Tibial artery (tissue), 4 donors: ENCODE results near the gene SWT1.
A peak's percentile ranks its signal among the peaks of the same experiment; 100 is the strongest.

ENCODE experiments used
- DNase-seq, 2 donors: peaks; one replicate each; pipeline ENCODE4 v3.0.0-alpha.2; 2019
- H3K27ac ChIP-seq, 2 donors: fragments of 200-600 bp; sonication (generic) in 1 of 2; 1 replicate in 1 of 2; 2 replicates in 1 of 2; pipeline ENCODE4 v1.5.1; 2018 to 2019; ENCODE audit warnings: mild to moderate bottlenecking in 1 of 2
- H3K27me3 ChIP-seq, 2 donors: fragments of 200-600 bp; sonication (generic) in 1 of 2; one replicate each; pipeline versions ENCODE4 v1.5.1 to v1.6.0; 2016 to 2019
- H3K36me3 ChIP-seq, 3 donors: fragments of 200-600 bp; sonication (generic) in 2 of 3; one replicate each; pipeline ENCODE4 v1.5.1; 2016 to 2019; ENCODE audit warnings: mild to moderate bottlenecking in 2 of 3
- H3K4me1 ChIP-seq, 4 donors: fragments of 200-600 bp; sonication (generic) in 2 of 4; 1 replicate in 3 of 4; 2 replicates in 1 of 4; pipeline ENCODE4 v1.5.1; 2016 to 2019
- H3K4me3 ChIP-seq, 2 donors: fragments of 200-600 bp; sonication (generic) in 1 of 2; 1 replicate in 1 of 2; 2 replicates in 1 of 2; pipeline ENCODE4 v1.5.1; 2018 to 2019; ENCODE audit warnings: mild to moderate bottlenecking in 2 of 2
- H3K9me3 ChIP-seq, 3 donors: fragments of 200-600 bp; sonication (generic) in 1 of 3; one replicate each; pipeline ENCODE4 v1.5.1; 2016 to 2019
- CTCF ChIP-seq, 2 experiments: fragments of 200-600 bp in 1 of 2; fragments of 450-650 bp in 1 of 2; IDR thresholded peaks; one replicate each; pipeline ENCODE4 v1.5.1; 2017 to 2019; ENCODE audit warnings: antibody characterized with exemption in 2 of 2, mild to moderate bottlenecking in 1 of 2, moderate library complexity in 1 of 2
- intact Hi-C: fragments of 100-400 bp; cut with DNase I; formaldehyde crosslinking; loops from one replicate; pipeline ENCODE4 v1.15.0; 2023; ENCODE audit warnings: low total_unique reads

Gene SWT1, protein sequence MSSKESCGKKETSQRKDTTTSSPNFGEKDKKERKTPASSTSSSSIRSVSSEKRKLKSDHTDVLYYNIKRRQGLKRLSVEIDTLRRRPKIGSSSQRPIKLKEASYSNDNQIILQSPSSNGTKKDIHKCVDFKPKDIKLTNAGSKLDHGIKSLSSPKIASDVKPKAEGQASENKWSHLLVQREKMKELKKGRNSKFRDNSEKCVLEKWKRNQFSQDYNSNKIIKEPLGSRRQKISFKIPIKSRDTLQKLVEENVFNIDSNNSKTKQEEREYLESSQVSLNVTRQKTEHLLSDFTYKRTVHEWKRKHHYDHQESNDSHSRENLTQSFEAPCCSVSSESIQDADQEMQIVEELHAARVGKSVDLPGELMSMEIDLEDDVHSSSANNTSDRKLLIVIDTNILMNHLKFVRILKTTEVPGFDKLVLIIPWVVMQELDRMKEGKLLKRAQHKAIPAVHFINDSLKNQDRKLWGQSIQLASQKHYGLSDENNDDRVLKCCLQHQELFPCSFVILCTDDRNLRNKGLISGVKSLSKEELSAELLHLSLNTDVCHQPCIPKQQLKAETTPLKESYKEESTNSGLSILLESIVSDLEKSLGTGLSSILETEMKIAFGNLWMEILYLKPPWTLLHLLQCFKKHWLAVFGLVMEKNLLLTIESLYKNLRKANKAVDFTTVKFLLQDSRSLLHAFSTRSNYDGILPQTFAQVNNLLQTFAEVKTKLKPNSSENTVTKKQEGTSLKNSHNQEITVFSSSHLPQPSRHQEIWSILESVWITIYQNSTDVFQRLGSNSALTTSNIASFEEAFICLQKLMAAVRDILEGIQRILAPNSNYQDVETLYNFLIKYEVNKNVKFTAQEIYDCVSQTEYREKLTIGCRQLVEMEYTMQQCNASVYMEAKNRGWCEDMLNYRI

DNA sequence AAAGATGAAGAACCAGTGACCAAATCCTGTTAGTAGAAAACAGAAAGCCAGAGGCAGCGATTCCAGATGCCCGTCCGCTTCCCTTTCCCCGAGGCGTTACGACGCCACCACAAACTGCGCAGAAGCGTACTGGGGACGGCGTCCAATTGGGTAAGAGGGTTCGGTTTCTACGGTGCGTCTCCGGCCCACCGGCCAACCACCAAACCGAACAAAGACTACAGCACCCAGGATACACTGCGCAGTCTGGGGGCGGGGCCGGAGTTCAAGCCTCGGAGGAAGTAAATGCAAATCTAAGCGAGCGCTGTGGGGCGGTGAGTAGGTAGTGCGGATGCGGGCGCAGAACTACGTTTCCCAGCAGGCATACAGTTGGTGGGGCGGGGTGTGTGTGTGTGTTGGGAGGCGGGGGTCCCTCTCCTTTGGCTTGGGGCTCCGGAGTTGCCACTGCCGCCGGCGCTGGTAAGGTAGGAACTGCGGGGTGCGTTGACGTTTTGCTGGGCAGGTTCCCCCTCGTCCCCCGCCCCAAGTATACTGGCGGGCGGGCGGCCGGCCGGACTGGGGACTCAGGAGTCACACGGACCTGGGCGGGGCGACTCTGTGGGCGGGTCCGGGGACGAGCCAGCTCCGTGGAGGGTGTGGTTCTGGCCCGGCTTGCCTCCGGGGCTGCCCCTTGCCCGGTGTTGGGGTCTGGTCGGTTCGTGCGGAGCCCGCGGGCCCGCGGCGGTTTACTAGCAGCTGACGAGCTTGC is at the start of gene SWT1, which contains the start of gene TRMT1L:
SWT1 (plus strand) TSS at position 314 of the 745 bp plus-strand sequence. CDS start 3,675 bp downstream, outside the sequence.
TRMT1L (minus strand) TSS at position 100 of the 745 bp plus-strand sequence. CDS start 241 bp downstream, outside the sequence.
- Histone ChIP-seq H3K27me3 (peaks cover 0 to 2% of the 10 kb centered on the region in 2 donors), H3K36me3 (peaks cover 8 to 11% (median 10%) of the 10 kb centered on the region in 3 donors), H3K27ac (peak within 1 kb of the TSS; percentile 99 to 100), H3K4me3 (peak within 1 kb of the TSS; percentile 83 to 87), H3K9me3 (no peaks in the 10 kb centered on the region), H3K4me1 (peaks cover 0 to 47% (median 8%) of the 10 kb centered on the region in 4 donors)
- DNase-seq, result peak; percentile 100
- peak in 1 of 2 experiments; percentile 4 for TF ChIP-seq CTCF (IDR thresholded peaks at IDR 0.05)
- intact Hi-C loops, result loop anchor here (2.0 to 10.0 kb wide), 3 partner anchors 112 to 402 kb away; partner anchors contain the start of genes EDEM3, IVNS1ABP and RNF2

DNA sequence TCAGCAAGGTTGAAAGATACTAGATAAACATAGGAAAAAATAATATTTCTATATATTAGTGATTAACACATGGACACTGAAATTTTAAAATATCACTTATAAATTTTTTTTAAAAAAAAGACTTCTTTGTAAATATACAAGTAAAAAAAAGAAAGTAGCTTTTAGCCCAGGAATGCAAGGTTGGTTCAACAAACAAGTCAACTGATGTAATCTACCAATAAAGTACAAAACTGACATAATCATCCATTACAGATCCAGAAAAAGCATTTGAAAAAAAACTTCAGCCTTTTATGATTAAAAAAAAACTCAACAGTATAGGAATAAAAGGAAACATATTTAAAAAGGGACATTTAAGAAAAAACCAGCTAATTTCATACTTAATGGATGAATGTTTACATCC is 48.6 kb upstream of the SWT1 start:
- H3K9me3 ChIP-seq, result peaks cover 0 to 33% (median 18%) of the 10 kb centered on the region in 3 donors
- H3K4me1 ChIP-seq, result no peaks in the 10 kb centered on the region
- no peak for TF ChIP-seq CTCF (IDR thresholded peaks at IDR 0.05)
- intact Hi-C loops, result no loop called here
- H3K27ac ChIP-seq, result no peak overlapping the region
- no peaks in the 10 kb centered on the region for H3K27me3 ChIP-seq
- no peak overlapping the region for H3K4me3 ChIP-seq
- H3K36me3 ChIP-seq, result no peaks in the 10 kb centered on the region
- no peak for DNase-seq

- H3K36me3 ChIP-seq, result no peaks in the 10 kb centered on the region
- intact Hi-C loops, result no loop called here
- no peaks in the 10 kb centered on the region for H3K4me1 ChIP-seq
- no peak overlapping the region for H3K4me3 ChIP-seq
- DNase-seq, result no peak
- TF ChIP-seq CTCF (IDR thresholded peaks at IDR 0.05), result no peak
- no peaks in the 10 kb centered on the region for H3K27me3 ChIP-seq
- no peak overlapping the region for H3K27ac ChIP-seq
- peaks cover 0 to 33% (median 18%) of the 10 kb centered on the region in 3 donors for H3K9me3 ChIP-seq
Observed at GRCh38 chr1:185110145-185110544, 46.8 kb upstream of the SWT1 start.

- no peak overlapping the region for H3K4me3 ChIP-seq
- peaks cover 0 to 30% (median 18%) of the 10 kb centered on the region in 3 donors for H3K9me3 ChIP-seq
- DNase-seq, result no peak
- TF ChIP-seq CTCF (IDR thresholded peaks at IDR 0.05), result no peak
- no peaks in the 10 kb centered on the region for H3K4me1 ChIP-seq
- intact Hi-C loops, result no loop called here
- H3K27ac ChIP-seq, result no peak overlapping the region
- no peaks in the 10 kb centered on the region for H3K36me3 ChIP-seq
- H3K27me3 ChIP-seq, result no peaks in the 10 kb centered on the region
Observed at GRCh38 chr1:185111873-185112272, 45.1 kb upstream of the SWT1 start.

DNA sequence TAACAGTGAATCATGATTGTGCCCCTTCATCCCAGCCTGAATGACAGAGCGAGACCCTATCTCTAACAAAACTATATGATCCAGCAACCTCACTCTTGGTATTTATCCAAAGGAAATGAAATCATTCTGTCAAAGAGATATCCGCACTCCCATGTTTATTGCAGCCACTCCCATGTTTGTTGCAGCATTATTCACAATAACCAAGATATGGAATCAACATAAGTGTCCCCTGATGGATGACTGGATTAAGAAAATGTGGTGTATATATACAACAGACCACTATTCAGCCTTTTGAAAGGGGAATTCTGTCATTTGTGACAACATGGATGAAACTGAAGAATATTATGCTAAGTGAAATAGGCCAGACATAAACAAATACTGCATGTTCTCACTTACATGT is 44.6 kb upstream of the SWT1 start:
- Histone ChIP-seq H3K36me3 (peaks cover 0 to 4% (median 3%) of the 10 kb centered on the region in 3 donors), H3K27me3 (no peaks in the 10 kb centered on the region), H3K27ac (no peak overlapping the region), H3K4me1 (no peaks in the 10 kb centered on the region), H3K9me3 (peaks cover 0 to 27% (median 18%) of the 10 kb centered on the region in 3 donors), H3K4me3 (no peak overlapping the region)
- DNase-seq, result no peak
- intact Hi-C loops, result no loop called here
- TF ChIP-seq CTCF (IDR thresholded peaks at IDR 0.05), result no peak
